Stimulated activated naive CD8-positive, alpha-beta T cell treated with anti-CD3 and anti-CD28 coated beads, Interleukin-15, amount 100 ng/mL, for 72 hours (primary cell): ENCODE data around the gene DNAJC18.
A peak's percentile ranks its signal among the peaks of the same experiment; 100 is the strongest.

Experiments used
- ATAC-seq: fragments of 150-1000 bp; cut with Tn5 transposase; 2 replicates; pipeline ENCODE4 v1.10.0; 2021; ENCODE audit warnings: mild to moderate bottlenecking, moderate library complexity
- DNase-seq, 2 donors: peaks; one replicate each; pipeline ENCODE4 v3.0.0; 2021 to 2022
- H3K27ac Mint-ChIP-seq, 2 donors: one replicate each; pipeline ENCODE4 v1.8.0; 2022; ENCODE audit warnings: mild to moderate bottlenecking in 2 of 2, mixed read lengths in 2 of 2, moderate library complexity in 2 of 2
- H3K27me3 Mint-ChIP-seq: one replicate; pipeline ENCODE4 v1.8.0; 2022; ENCODE audit warnings: mixed read lengths
- H3K4me1 Mint-ChIP-seq: one replicate; pipeline ENCODE4 v1.8.0; 2022; ENCODE audit warnings: mild to moderate bottlenecking, mixed read lengths
- H3K4me3 Mint-ChIP-seq, 2 donors: one replicate each; pipeline ENCODE4 v1.8.0; 2022; ENCODE audit warnings: mild to moderate bottlenecking in 2 of 2, mixed read lengths in 2 of 2, moderate library complexity in 1 of 2
- H3K9me3 Mint-ChIP-seq, 2 donors: one replicate each; pipeline ENCODE4 v1.8.0; 2022; ENCODE audit warnings: mixed read lengths in 2 of 2

DNAJC18 gene

DNA sequence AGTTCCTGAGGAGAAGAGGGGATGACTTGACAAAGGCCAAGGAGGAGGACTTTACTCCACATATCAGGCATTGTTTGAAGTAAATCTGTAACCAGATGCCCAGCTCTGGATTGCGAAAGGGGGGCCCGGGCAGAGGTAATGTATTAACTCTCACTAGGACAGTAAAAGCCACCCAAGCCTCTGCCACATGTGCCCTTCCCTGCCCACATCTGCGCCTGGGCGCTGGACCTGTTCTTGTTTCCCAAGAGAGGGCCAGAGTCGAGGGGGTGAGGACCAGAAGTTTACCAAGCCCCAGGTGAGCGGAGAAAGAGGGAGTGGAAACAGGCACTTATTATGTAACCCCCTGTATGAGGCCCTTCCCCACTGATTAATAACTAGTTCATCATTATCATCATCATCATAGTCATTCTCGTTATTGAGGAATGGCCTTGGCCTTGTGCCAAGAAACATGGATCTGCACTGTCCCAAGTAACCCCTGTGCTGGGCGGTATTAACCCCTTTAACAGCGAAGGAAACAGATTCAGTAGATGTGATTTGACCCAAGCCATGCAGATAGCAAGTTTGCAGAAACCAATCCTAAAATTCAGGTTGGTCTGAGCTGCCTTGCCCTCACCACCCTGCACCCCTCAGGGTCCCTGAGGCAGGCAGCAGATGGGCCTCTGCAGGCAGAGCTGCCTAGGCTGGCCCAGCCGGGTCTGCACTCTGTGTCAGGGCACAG is 55.9 kb downstream of the DNAJC18 start, which contains the start of gene SLC23A1:
TSS of gene SLC23A1 (minus strand) at position 23 of the 718 bp plus-strand sequence. CDS start 44 bp downstream, outside the sequence.
- Mint-ChIP-seq H3K27ac (peak within 1 kb of the TSS in 1 of 2 donors; percentile 56), H3K9me3 (no peaks in the 10 kb centered on the region), H3K4me3 (no peak within 1 kb of the TSS), H3K4me1 (peaks cover 53% of the 10 kb centered on the region), H3K27me3 (no peaks in the 10 kb centered on the region)
- no peak for ATAC-seq
- DNase-seq, result no peak

DNA sequence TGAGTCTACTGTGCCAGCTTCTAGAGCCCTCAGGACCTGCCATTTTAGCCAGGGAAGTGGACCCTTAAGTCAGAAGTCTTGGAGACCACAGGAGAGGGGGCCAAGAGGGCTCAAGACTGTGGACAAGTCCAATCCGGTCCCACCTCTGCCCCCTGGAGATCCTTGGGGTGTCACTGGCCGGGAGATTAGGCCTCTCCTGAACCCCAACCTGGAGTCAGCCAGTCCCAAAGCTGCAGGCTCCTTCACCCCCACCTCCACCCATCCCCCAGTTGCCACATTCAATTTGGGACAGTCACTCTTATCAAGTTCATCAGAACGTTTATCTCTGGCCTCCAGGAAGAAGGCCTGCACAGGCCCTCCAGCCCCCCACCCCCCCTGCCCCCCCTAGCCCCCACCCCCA is 56.5 kb downstream of the DNAJC18 start:
- no peaks in the 10 kb centered on the region for H3K9me3 Mint-ChIP-seq
- ATAC-seq (no peak), DNase-seq (no peak)
- no peak overlapping the region for H3K4me3 Mint-ChIP-seq
- peaks cover 46% of the 10 kb centered on the region for H3K4me1 Mint-ChIP-seq
- H3K27ac Mint-ChIP-seq, result no peak overlapping the region
- no peaks in the 10 kb centered on the region for H3K27me3 Mint-ChIP-seq

GRCh38 chr5:139381837-139382761 is 57.2 kb downstream of the DNAJC18 start:
- Mint-ChIP-seq H3K4me3 (no peak overlapping the region), H3K27ac (no peak overlapping the region), H3K9me3 (no peaks in the 10 kb centered on the region), H3K27me3 (no peaks in the 10 kb centered on the region), H3K4me1 (peaks cover 43% of the 10 kb centered on the region)
- DNase-seq (no peak), ATAC-seq (no peak)

GRCh38 chr5:139379626-139380449 is 59.5 kb downstream of the DNAJC18 start:
- DNase-seq (no peak), ATAC-seq (no peak)
- Mint-ChIP-seq H3K27ac (peak overlapping the region; percentile 4 to 77), H3K9me3 (no peaks in the 10 kb centered on the region), H3K4me3 (no peak overlapping the region), H3K27me3 (no peaks in the 10 kb centered on the region), H3K4me1 (peaks cover 24% of the 10 kb centered on the region)

DNA sequence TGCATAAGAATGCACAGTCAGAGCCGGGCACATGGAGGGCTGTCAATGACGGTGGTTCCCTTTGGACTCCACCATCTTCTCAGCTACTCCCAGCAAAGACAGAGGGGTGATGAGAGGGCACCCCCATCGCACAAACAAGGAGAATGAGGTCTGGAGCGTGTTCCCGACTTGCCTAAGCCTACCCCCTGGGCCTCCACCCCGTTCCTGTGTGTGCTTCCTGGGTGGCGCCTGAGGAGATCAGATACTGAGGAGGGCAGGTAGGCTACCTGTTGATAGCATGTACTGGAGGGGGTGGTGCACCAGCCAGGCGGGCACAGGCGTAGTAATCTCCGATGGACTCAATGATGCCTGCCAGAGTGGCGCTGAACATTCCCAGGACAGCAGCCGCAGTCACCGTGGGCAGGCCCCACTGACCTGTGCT is 60.4 kb downstream of the DNAJC18 start:
- Mint-ChIP-seq H3K4me3 (no peak overlapping the region), H3K27me3 (no peaks in the 10 kb centered on the region), H3K4me1 (peaks cover 16% of the 10 kb centered on the region), H3K9me3 (no peaks in the 10 kb centered on the region), H3K27ac (peak overlapping the region in 1 of 2 donors; percentile 77)
- ATAC-seq (no peak), DNase-seq (no peak)

GRCh38 chr5:139378101-139378825 is 61.1 kb downstream of the DNAJC18 start:
- Mint-ChIP-seq H3K4me1 (peaks cover 16% of the 10 kb centered on the region), H3K27me3 (no peaks in the 10 kb centered on the region), H3K9me3 (no peaks in the 10 kb centered on the region), H3K4me3 (no peak overlapping the region), H3K27ac (no peak overlapping the region)
- DNase-seq (no peak), ATAC-seq (no peak)

DNA sequence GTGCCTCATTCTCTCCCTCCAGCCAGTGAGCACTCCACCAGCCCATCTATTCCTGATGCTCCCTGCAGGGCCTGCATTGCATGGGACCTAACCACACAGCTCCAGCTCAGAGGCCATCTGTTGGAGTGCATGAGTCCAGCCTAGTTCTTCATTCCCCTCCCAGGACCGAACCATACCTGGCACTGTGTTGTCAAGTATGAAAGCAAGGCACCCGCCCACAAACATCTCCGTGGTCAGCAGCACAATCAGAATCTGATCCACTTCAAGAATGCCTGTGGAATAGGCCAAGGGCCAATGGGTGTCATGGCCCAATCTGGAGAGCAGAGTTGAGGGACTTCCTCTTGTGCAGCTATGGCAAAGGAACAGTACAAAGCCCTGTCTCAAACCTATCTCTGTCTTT is 62.1 kb downstream of the DNAJC18 start:
- H3K9me3 Mint-ChIP-seq, result no peaks in the 10 kb centered on the region
- H3K4me1 Mint-ChIP-seq, result peaks cover 16% of the 10 kb centered on the region
- no peaks in the 10 kb centered on the region for H3K27me3 Mint-ChIP-seq
- no peak overlapping the region for H3K4me3 Mint-ChIP-seq
- DNase-seq, result no peak
- no peak for ATAC-seq
- no peak overlapping the region for H3K27ac Mint-ChIP-seq

DNA sequence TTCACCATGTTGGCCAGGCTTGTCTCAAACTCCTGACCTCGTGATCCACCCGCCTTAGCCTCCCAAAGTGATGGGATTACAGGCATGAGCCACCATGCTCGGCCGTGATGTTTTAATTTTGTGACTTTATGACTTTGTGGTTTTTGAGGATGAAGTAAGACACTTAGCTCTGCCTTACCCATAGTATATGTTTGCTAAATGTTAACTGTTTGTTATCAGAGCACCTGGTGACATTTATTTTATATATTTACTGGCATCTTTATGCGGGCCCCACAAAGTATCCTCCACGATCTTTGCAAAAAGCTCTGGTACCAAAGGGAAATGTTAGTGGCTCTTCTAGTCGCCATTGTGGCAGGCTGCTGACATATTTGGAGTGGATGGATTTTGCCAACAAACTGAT is 63.0 kb downstream of the DNAJC18 start:
- H3K9me3 Mint-ChIP-seq, result no peaks in the 10 kb centered on the region
- H3K27me3 Mint-ChIP-seq, result no peaks in the 10 kb centered on the region
- no peak overlapping the region for H3K4me3 Mint-ChIP-seq
- no peak overlapping the region for H3K27ac Mint-ChIP-seq
- ATAC-seq, result no peak
- H3K4me1 Mint-ChIP-seq, result peaks cover 23% of the 10 kb centered on the region
- no peak for DNase-seq

DNA sequence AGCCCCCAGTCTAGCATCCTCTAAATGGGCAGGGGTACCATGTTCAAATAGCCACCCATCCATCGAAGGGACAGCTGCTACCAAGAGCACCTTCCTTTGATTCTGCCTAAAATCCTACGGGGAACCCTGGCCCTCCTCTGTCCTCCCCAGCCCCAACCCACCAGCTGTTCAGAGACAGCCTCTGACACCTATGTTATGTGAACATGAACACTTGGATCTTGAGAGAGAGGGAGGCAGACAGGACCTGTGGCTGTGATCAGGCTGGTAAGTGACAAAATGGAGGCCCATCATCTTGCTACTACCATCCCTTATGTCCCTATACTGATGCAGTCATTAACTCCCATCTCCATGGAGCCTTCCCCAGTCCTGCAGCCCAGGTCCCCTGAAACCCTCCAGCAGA is 64.4 kb downstream of the DNAJC18 start:
- DNase-seq, result no peak
- Mint-ChIP-seq H3K4me3 (no peak overlapping the region), H3K9me3 (no peaks in the 10 kb centered on the region), H3K27me3 (no peaks in the 10 kb centered on the region), H3K27ac (no peak overlapping the region), H3K4me1 (peaks cover 23% of the 10 kb centered on the region)
- ATAC-seq, result no peak

DNA sequence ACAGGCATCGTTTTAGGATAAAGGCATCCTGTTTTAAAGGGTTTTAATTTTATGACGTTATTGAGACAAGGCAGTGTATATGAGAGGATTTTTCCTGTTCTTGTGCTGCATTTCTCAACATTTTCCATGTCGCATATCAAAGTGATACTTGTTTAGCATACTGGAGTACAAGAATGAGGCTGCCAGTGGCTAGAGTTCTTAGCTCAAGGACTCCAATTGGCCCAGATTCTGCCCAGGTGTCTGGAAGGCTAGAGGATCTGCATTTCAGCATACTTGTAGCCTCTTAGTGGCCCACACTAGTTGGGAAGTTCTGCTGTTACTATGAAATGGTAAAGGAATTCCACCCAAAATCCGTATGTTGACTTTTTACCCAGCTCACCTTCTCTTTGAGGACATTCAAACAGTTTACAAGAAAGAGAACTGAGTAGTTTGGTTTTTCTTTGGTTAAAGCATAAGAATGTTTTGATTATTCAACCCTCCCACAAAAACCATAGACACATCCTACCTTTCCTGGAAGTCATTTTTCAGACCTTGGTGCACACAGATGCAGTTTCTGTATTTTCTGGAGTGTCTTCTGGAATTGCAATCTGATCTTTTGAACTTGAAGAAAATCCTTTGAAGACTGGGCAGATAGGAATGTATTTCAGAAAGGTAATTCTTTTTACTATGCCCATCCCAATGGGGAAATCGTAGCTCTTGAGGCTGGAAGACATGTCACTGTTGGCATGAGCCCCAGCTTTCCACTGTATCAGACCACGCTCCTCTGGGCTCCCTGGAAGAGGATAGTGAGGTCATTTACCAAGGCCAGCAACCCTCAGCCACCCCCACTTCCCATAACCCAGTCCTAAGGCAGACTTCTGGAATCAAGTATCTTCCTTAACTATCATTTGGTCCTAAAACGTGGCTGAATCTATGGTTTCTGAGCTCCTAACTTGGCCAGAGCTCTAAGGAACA is 67.6 kb downstream of the DNAJC18 start:
- no peak overlapping the region for H3K4me3 Mint-ChIP-seq
- ATAC-seq, result peak; percentile 64
- no peak for DNase-seq
- H3K27ac Mint-ChIP-seq, result peak overlapping the region; percentile 14 to 72
- no peaks in the 10 kb centered on the region for H3K27me3 Mint-ChIP-seq
- no peaks in the 10 kb centered on the region for H3K9me3 Mint-ChIP-seq
- peaks cover 7% of the 10 kb centered on the region for H3K4me1 Mint-ChIP-seq

GRCh38 chr5:139369181-139369580 is 70.1 kb downstream of the DNAJC18 start:
- ATAC-seq (no peak), DNase-seq (no peak)
- no peaks in the 10 kb centered on the region for H3K27me3 Mint-ChIP-seq
- no peaks in the 10 kb centered on the region for H3K9me3 Mint-ChIP-seq
- no peak overlapping the region for H3K4me3 Mint-ChIP-seq
- no peak overlapping the region for H3K27ac Mint-ChIP-seq
- H3K4me1 Mint-ChIP-seq, result peaks cover 7% of the 10 kb centered on the region

- ATAC-seq, result no peak
- no peak overlapping the region for H3K27ac Mint-ChIP-seq
- peaks cover 8% of the 10 kb centered on the region for H3K4me1 Mint-ChIP-seq
- DNase-seq, result no peak
- no peaks in the 10 kb centered on the region for H3K27me3 Mint-ChIP-seq
- no peaks in the 10 kb centered on the region for H3K9me3 Mint-ChIP-seq
- H3K4me3 Mint-ChIP-seq, result no peak overlapping the region
Measured at GRCh38 chr5:139368613-139369012, 70.7 kb downstream of the DNAJC18 start.

DNA sequence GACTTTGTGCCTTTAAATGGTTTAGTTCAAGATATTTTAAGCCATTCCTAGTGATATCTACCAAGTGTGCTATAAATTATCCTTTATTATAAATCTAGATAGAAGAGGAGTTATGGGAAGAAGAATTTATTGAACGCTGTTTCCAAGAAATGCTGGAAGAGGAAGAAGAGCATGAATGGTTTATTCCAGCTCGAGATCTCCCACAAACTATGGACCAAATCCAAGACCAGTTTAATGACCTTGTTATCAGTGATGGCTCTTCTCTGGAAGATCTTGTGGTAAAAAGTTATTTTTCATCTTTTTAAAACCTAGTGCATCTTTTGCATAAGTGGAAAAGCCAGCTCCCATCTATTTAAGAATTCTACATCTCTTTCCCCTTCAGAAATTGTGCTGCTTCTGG is 74.9 kb downstream of the DNAJC18 start:
- no peaks in the 10 kb centered on the region for H3K27me3 Mint-ChIP-seq

GRCh38 chr5:139363937-139364336 is 75.4 kb downstream of the DNAJC18 start:
- no peak for ATAC-seq
- no peaks in the 10 kb centered on the region for H3K27me3 Mint-ChIP-seq
- H3K27ac Mint-ChIP-seq, result no peak overlapping the region
- no peak for DNase-seq
- no peaks in the 10 kb centered on the region for H3K9me3 Mint-ChIP-seq
- H3K4me1 Mint-ChIP-seq, result peaks cover 15% of the 10 kb centered on the region
- no peak overlapping the region for H3K4me3 Mint-ChIP-seq

More for the DNA sequence above, 74.9 kb downstream of the DNAJC18 start:
- H3K4me1 Mint-ChIP-seq, result peaks cover 15% of the 10 kb centered on the region
- DNase-seq, result no peak
- no peak overlapping the region for H3K27ac Mint-ChIP-seq
- no peak overlapping the region for H3K4me3 Mint-ChIP-seq
- ATAC-seq, result no peak
- no peaks in the 10 kb centered on the region for H3K9me3 Mint-ChIP-seq
